Measurements from ENCODE around the gene SH2D4B. TPM values are rescaled to one million over a fixed set of nuclear protein-coding genes. Genes with fewer than 3 reads are reported as not detected.

The SH2D4B gene
- total and polyA plus RNA-seq, 2 of the 13 experiments (the other 11 are each of a cell fraction or from before 2014, with no cell fraction given), result not detected

- TF ChIP-seq KIAA2018 (CRISPR knock-in tag; IDR thresholded peaks at IDR 0.05; ENCODE audit: borderline replicate concordance) (no peak), ZNF468 (CRISPR knock-in tag; IDR thresholded peaks at IDR 0.05) (no peak), DMAP1 (CRISPR knock-in tag; IDR thresholded peaks at IDR 0.05) (no peak), MTA1 (CRISPR knock-in tag; IDR thresholded peaks at IDR 0.05; ENCODE audit: borderline replicate concordance) (0 out of 2 replicates have a peak, but pooled peaks have one; percentile 31), NR3C1 (CRISPR knock-in tag; IDR thresholded peaks at IDR 0.05) (no peak), ZNF879 (CRISPR knock-in tag; IDR thresholded peaks at IDR 0.05) (peak; percentile 24; the same call in 1 of the 2 replicates), ZSCAN9 (CRISPR knock-in tag; IDR thresholded peaks at IDR 0.05; ENCODE audit: borderline replicate concordance) (0 out of 2 replicates have a peak, but pooled peaks have one; percentile 46), ZNF678 (CRISPR knock-in tag; IDR thresholded peaks at IDR 0.05) (no peak), KLF11 (CRISPR knock-in tag; IDR thresholded peaks at IDR 0.05) (peak; percentile 78; the same call in 1 of the 2 replicates), PAXIP1 (CRISPR knock-in tag; conservative IDR thresholded peaks at IDR 0.05) (peak; percentile 93), ZNF569 (CRISPR knock-in tag; IDR thresholded peaks at IDR 0.05; ENCODE audit: borderline replicate concordance) (no peak), RCOR2 (CRISPR knock-in tag; IDR thresholded peaks at IDR 0.05) (peak; percentile 86), RARA (CRISPR knock-in tag; IDR thresholded peaks at IDR 0.05) (peak; percentile 63), MATR3 (CRISPR knock-in tag; IDR thresholded peaks at IDR 0.05) (no peak), SNAI1 (CRISPR knock-in tag; IDR thresholded peaks at IDR 0.05; ENCODE audit: borderline replicate concordance) (no peak), ZNF878 (CRISPR knock-in tag; IDR thresholded peaks at IDR 0.05) (no peak), HNRNPLL (IDR thresholded peaks at IDR 0.05; ENCODE audit: low read depth, low read length, poor library complexity, severe bottlenecking) (no peak), MED8 (CRISPR knock-in tag; IDR thresholded peaks at IDR 0.05; ENCODE audit: insufficient replicate concordance) (peak; percentile 97), ZNF121 (CRISPR knock-in tag; IDR thresholded peaks at IDR 0.05) (peak; percentile 78)
Observed at GRCh38 chr10:80491251-80492102, 46.2 kb upstream of the SH2D4B start (continued).

Data from HepG2 (cell line).